H1 (cell line): ENCODE results near the gene OGFOD3. TPM values are rescaled to one million over a fixed set of nuclear protein-coding genes. Genes with fewer than 3 reads are reported as not detected.

Experiments
- CTCF ChIA-PET: fragments of 300-600 bp; sonication (Branson Sonifier 250); formaldehyde crosslinking; loops from one replicate; lab custom pipeline; 2021; ENCODE audit not compliant: partially characterized antibody; lab: Charles Lee
- POLR2A ChIA-PET: fragments of 300-600 bp; sonication (Branson Sonifier 250); formaldehyde crosslinking; loops from one replicate; lab custom pipeline; 2021; ENCODE audit warnings: inconsistent platforms; ENCODE audit not compliant: partially characterized antibody; lab: Charles Lee
- DNase-seq, 2 experiments: peaks; one replicate each; pipeline versions ENCODE4 v3.0.0 to v3.0.0-alpha.2; 2010 to 2022; ENCODE audit warnings: low spot score in 2 of 2, low read depth in 1 of 2, mixed read lengths in 1 of 2
- FAIRE-seq: peaks from 2 replicates; lab custom pipeline; 2011; peaks lifted over from hg19 to GRCh38; lab: Jason Lieb, UNC
- H2AFZ ChIP-seq: 2 replicates; pipeline ENCODE4 v1.8.1; 2012; ENCODE audit warnings: low read length, inconsistent platforms
- H2AK5ac ChIP-seq: 2 replicates; pipeline ENCODE4 v1.6.1; 2013; ENCODE audit warnings: low read depth, low read length
- H2BK120ac ChIP-seq: replicated peaks from 2 replicates; pipeline ENCODE3; 2013; ENCODE audit warnings: low read depth, low read length, inconsistent platforms
- H2BK12ac ChIP-seq: 2 replicates; pipeline ENCODE4 v1.6.1; 2013; ENCODE audit warnings: low read depth, low read length
- H2BK15ac ChIP-seq: 2 replicates; pipeline ENCODE4 v1.6.1; 2013; ENCODE audit warnings: low read length
- H2BK20ac ChIP-seq: 2 replicates; pipeline ENCODE4 v1.6.1; 2013; ENCODE audit warnings: low read length
- H2BK5ac ChIP-seq: 2 replicates; pipeline ENCODE4 v1.6.1; 2013; ENCODE audit warnings: low read depth, low read length
- H3K14ac ChIP-seq: 2 replicates; pipeline ENCODE4 v1.6.1; 2013; ENCODE audit warnings: inconsistent platforms; ENCODE audit not compliant: insufficient read length
- H3K18ac ChIP-seq: 2 replicates; pipeline ENCODE4 v1.6.1; 2013; ENCODE audit warnings: low read length; ENCODE audit errors: extremely low read depth
- H3K23ac ChIP-seq: 2 replicates; pipeline ENCODE4 v1.6.1; 2013; ENCODE audit warnings: inconsistent platforms; ENCODE audit not compliant: insufficient read length
- H3K23me2 ChIP-seq: 2 replicates; pipeline ENCODE4 v1.6.1; 2013; ENCODE audit warnings: low read depth, low read length
- H3K27ac ChIP-seq: 2 replicates; pipeline ENCODE4 v1.6.1; 2011; ENCODE audit warnings: low read depth, low read length, inconsistent platforms
- H3K27me3 ChIP-seq, 4 experiments: replicated peaks in 1 of 4; 1 replicate in 1 of 4; 2 replicates in 3 of 4; pipeline versions ENCODE4 v1.6.1 to v1.8.1; 2011 to 2013; ENCODE audit warnings: low read length in 3 of 4, mild to moderate bottlenecking in 3 of 4, inconsistent platforms in 2 of 4, mixed read lengths in 2 of 4, moderate library complexity in 1 of 4; ENCODE audit not compliant: control insufficient read depth in 3 of 4, insufficient read depth in 3 of 4; ENCODE audit errors: extremely low read depth in 1 of 4
- H3K36me3 ChIP-seq, 4 experiments: 2 replicates each; pipeline versions ENCODE4 v1.6.1 to v1.8.1; 2011 to 2013; ENCODE audit warnings: mild to moderate bottlenecking in 4 of 4, low read length in 3 of 4, moderate library complexity in 2 of 4, control low read depth in 1 of 4, inconsistent platforms in 1 of 4; ENCODE audit not compliant: insufficient read depth in 4 of 4, control insufficient read depth in 2 of 4
- H3K4ac ChIP-seq: replicated peaks from 2 replicates; pipeline ENCODE3; 2013; ENCODE audit warnings: low read length, low read depth, mixed read lengths, inconsistent platforms; ENCODE audit not compliant: insufficient read length
- H3K4me1 ChIP-seq, 4 experiments: replicated peaks in 1 of 4; 1 replicate in 1 of 4; 2 replicates in 3 of 4; pipeline versions ENCODE4 v1.6.1 to v1.8.1; 2011 to 2013; ENCODE audit warnings: low read length in 3 of 4, inconsistent platforms in 2 of 4, mixed read lengths in 1 of 4; ENCODE audit not compliant: insufficient read depth in 4 of 4, control insufficient read depth in 3 of 4
- H3K4me2 ChIP-seq, 2 experiments: 2 replicates each; pipeline versions ENCODE4 v1.6.1 to v1.8.1; 2011 to 2013; ENCODE audit warnings: low read depth in 2 of 2, low read length in 2 of 2, control low read depth in 1 of 2, inconsistent platforms in 1 of 2, mild to moderate bottlenecking in 1 of 2; ENCODE audit not compliant: insufficient read depth in 1 of 2
- H3K4me3 ChIP-seq, 4 experiments: fragments of 200-600, 300-600 bp in 1 of 4; sonication (generic), shearing (Covaris generic), sonication (Bioruptor Twin) in 1 of 4; 2 replicates each; pipeline versions ENCODE4 v1.5.1 to v1.8.1; 2011 to 2016; ENCODE audit warnings: low read length in 4 of 4, low read depth in 3 of 4, control low read depth in 2 of 4, inconsistent platforms in 2 of 4, mild to moderate bottlenecking in 2 of 4, mixed read lengths in 1 of 4, moderate library complexity in 1 of 4; ENCODE audit not compliant: insufficient read depth in 2 of 4; ENCODE audit errors: extremely low read depth in 1 of 4
- H3K56ac ChIP-seq: replicated peaks from 2 replicates; pipeline ENCODE3; 2013; ENCODE audit warnings: low read depth, mild to moderate bottlenecking, mixed read lengths, low read length, inconsistent platforms; ENCODE audit not compliant: insufficient read length
- H3K79me1 ChIP-seq: 2 replicates; pipeline ENCODE4 v1.6.1; 2013; ENCODE audit warnings: low read depth, low read length, control low read depth
- H3K79me2 ChIP-seq, 2 experiments: 2 replicates each; pipeline versions ENCODE4 v1.6.1 to v1.8.1; 2012 to 2013; ENCODE audit warnings: low read length in 2 of 2, mild to moderate bottlenecking in 2 of 2, inconsistent platforms in 1 of 2; ENCODE audit not compliant: insufficient read depth in 2 of 2, control insufficient read depth in 1 of 2
- H3K9ac ChIP-seq, 4 experiments: replicated peaks in 1 of 4; 1 replicate in 1 of 4; 2 replicates in 3 of 4; pipeline versions ENCODE4 v1.6.1 to v1.8.1; 2011 to 2013; ENCODE audit warnings: low read depth in 3 of 4, low read length in 3 of 4, control low read depth in 2 of 4, mild to moderate bottlenecking in 2 of 4, moderate library complexity in 2 of 4, inconsistent platforms in 1 of 4; ENCODE audit errors: extremely low read depth in 1 of 4
- H3K9me3 ChIP-seq, 2 experiments: 2 replicates each; pipeline versions ENCODE4 v1.6.1 to v1.8.1; 2012 to 2013; ENCODE audit warnings: mild to moderate bottlenecking in 2 of 2, moderate library complexity in 2 of 2, control low read depth in 1 of 2, inconsistent platforms in 1 of 2, low read depth in 1 of 2, low read length in 1 of 2, mixed read lengths in 1 of 2; ENCODE audit not compliant: insufficient read depth in 2 of 2
- H4K20me1 ChIP-seq, 2 experiments: replicated peaks in 1 of 2; 2 replicates each; pipeline versions ENCODE3 to v1.8.1; 2011 to 2013; ENCODE audit warnings: inconsistent platforms in 2 of 2, low read length in 2 of 2, mild to moderate bottlenecking in 1 of 2; ENCODE audit not compliant: insufficient read depth in 2 of 2, control insufficient read depth in 1 of 2
- H4K5ac ChIP-seq: 2 replicates; pipeline ENCODE4 v1.6.1; 2013; ENCODE audit warnings: low read length, low read depth, mixed read lengths, inconsistent platforms; ENCODE audit not compliant: insufficient read length
- H4K8ac ChIP-seq: 2 replicates; pipeline ENCODE4 v1.8.0; 2013; ENCODE audit warnings: mild to moderate bottlenecking, moderate library complexity, low read length, inconsistent platforms; ENCODE audit not compliant: insufficient read depth; ENCODE audit errors: extremely low read depth
- H4K91ac ChIP-seq: replicated peaks from 2 replicates; pipeline ENCODE3; 2013; ENCODE audit warnings: low read length, mixed read lengths, inconsistent platforms; ENCODE audit not compliant: insufficient read length
- GABPA ChIP-seq: IDR thresholded peaks from 2 replicates; pipeline ENCODE4 v1.6.1; 2011; ENCODE audit warnings: mild to moderate bottlenecking, low read length, moderate library complexity, borderline replicate concordance; ENCODE audit not compliant: insufficient read depth
- JUN ChIP-seq: IDR thresholded peaks from 2 replicates; pipeline ENCODE4 v1.6.1; 2011; ENCODE audit warnings: low read depth, mild to moderate bottlenecking, improper control_type of control experiment, low read length
- KDM4A ChIP-seq: IDR thresholded peaks from one replicate; pipeline ENCODE4 v1.7.1; 2012; ENCODE audit warnings: low read depth, mild to moderate bottlenecking, moderate library complexity, low read length, inconsistent platforms; ENCODE audit not compliant: severe bottlenecking
- SP4 ChIP-seq: IDR thresholded peaks from 2 replicates; pipeline ENCODE4 v1.6.1; 2012; ENCODE audit warnings: low read length, inconsistent platforms
- WGBS, 2 experiments: shearing (Covaris generic) in 1 of 2; methylation state at CpG; one replicate each; pipeline versions ENCODE4 v1.1.6 to v1.1.7; 2013 to 2015; ENCODE audit warnings: low lambda C conversion rate in 2 of 2, mixed read lengths in 2 of 2, inconsistent platforms in 1 of 2, low coverage in 1 of 2, missing lambda C conversion rate in 1 of 2; ENCODE audit not compliant: insufficient replicate concordance in 2 of 2, insufficient coverage in 1 of 2, insufficient read length in 1 of 2; ENCODE audit errors: extremely low coverage in 1 of 2, missing lambda C conversion rate in 1 of 2; 5-methylcytosine and 5-hydroxymethylcytosine counted together
- polyA plus RNA-seq, 7 experiments: library from polyadenylated mRNA; depleted of rRNA in 3 of 7; stranded (reverse) in 5 of 7; unstranded in 2 of 7; fragments of >200 nt in 5 of 7; fragments of 200-250 nt in 2 of 7; gene quantifications; 1 replicate in 5 of 7; 2 replicates in 1 of 7; 4 replicates in 1 of 7; pipeline versions ENCODE4 v1.2.1 to v1.2.3, GENCODE V29; 2011 to 2013; ENCODE audit warnings: missing spikeins in 2 of 7, mixed read lengths in 2 of 7
- total RNA-seq: library from RNA; stranded (reverse); fragmentation: NEBNext Ultra II Directional; extraction: Animal tissue kit (Norgen Biotek cat#: 25700); gene quantifications from 2 replicates; pipeline ENCODE4 v1.2.1, GENCODE V29; 2021

The OGFOD3 gene
- total and polyA plus RNA-seq, 2 of the 8 experiments (the other 6 are each of a cell fraction or from before 2014, with no cell fraction given): 21.1 to 21.8 TPM

DNA sequence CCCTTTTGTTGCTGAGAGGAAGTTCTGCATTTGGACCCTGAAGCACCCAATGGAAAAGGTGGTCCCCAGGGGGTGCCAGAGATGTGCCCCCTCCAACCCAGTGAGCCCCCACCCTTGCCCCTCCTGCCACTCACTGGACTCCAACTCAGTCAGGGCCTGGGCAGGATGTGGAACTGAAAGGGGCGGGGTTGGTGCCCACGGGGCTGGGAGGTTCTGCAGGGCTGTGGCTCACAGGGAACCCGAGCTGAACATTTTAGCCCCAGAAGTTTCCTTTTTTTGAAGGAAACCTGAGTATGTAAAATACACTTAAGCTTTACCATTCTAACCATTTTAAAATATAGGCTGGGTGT, 15.8 kb upstream of the OGFOD3 start:
- no peak overlapping the region for H3K9ac ChIP-seq
- H3K4me1 ChIP-seq: no peaks in the 10 kb centered on the region; a peak in 1 of 7 replicates
- no peaks in the 10 kb centered on the region for H3K79me2 ChIP-seq
- no peaks in the 10 kb centered on the region for H3K23me2 ChIP-seq
- H2AK5ac ChIP-seq: no peak overlapping the region
- no peak overlapping the region for H2BK12ac ChIP-seq
- H2BK120ac ChIP-seq: no peak overlapping the region
- no peak overlapping the region for H3K56ac ChIP-seq
- 89% methylated on average over 3 of the region's 3 CpGs; no CpG with 5 or more reads in 1 of the 2 experiments for WGBS, 2 experiments
- peaks cover 0 to 9% (median 2%) of the 10 kb centered on the region in 4 experiments; a peak in 3 of 8 replicates for H3K36me3 ChIP-seq
- H3K27ac ChIP-seq: no peak overlapping the region
- H4K5ac ChIP-seq: no peak overlapping the region
- no peak overlapping the region for H2BK5ac ChIP-seq
- no peak overlapping the region for H2AFZ ChIP-seq
- H3K27me3 ChIP-seq: no peaks in the 10 kb centered on the region
- H3K4me2 ChIP-seq: no peak overlapping the region
- no peak overlapping the region for H2BK20ac ChIP-seq
- no peak overlapping the region for H4K8ac ChIP-seq
- H3K14ac ChIP-seq: no peak overlapping the region
- H3K4me3 ChIP-seq: no peak overlapping the region
- H4K20me1 ChIP-seq: peaks cover 0 to 5% of the 10 kb centered on the region in 2 experiments
- no peaks in the 10 kb centered on the region for H3K79me1 ChIP-seq
- H3K23ac ChIP-seq: no peak overlapping the region
- H4K91ac ChIP-seq: no peak overlapping the region
- POLR2A ChIA-PET: interaction anchor here (0.6 to 4.0 kb wide), 5 partner anchors 9 to 41 kb away, joined by 3 to 19 read pairs (median 4); no protein-coding TSS in a partner anchor
- no peaks in the 10 kb centered on the region for H3K9me3 ChIP-seq
- CTCF ChIA-PET: interaction anchor here (3.7 kb wide), 1 partner anchor 9 kb away, joined by 16 read pairs; no protein-coding TSS in a partner anchor
- H3K18ac ChIP-seq: no peak overlapping the region
- no peak overlapping the region for H3K4ac ChIP-seq
- no peak overlapping the region for H2BK15ac ChIP-seq
- DNase-seq (no peak), FAIRE-seq (no peak)
- no peak for TF ChIP-seq GABPA
- no peak for TF ChIP-seq SP4
- TF ChIP-seq KDM4A: no peak
- no peak for TF ChIP-seq JUN
